ENCODE results near the gene KLHL29. TPM values are rescaled to one million over a fixed set of nuclear protein-coding genes. Genes with fewer than 3 reads are reported as not detected.
A peak's percentile ranks its signal among the peaks of the same experiment; 100 is the strongest.

KLHL29 gene
- total and polyA plus RNA-seq, 5 donors: 1.7 to 4.0 (median 2.0) TPM

GRCh38 chr2:23682481-23682880, 297.5 kb downstream of the KLHL29 start:
- H3K27me3 ChIP-seq (ENCODE audit: control insufficient read depth, insufficient read depth): no peaks in the 10 kb centered on the region
- 89% methylated on average over 11 of the region's 11 CpGs for WGBS
- no peak overlapping the region for H3K27ac ChIP-seq (ENCODE audit: low read length)
- no peaks in the 10 kb centered on the region for H3K9me3 ChIP-seq (ENCODE audit: control insufficient read depth, low read length)
- peak in 1 of 3 donors; percentile 59 for DNase-seq
- ATAC-seq: no peak
- no peaks in the 10 kb centered on the region for H3K4me1 ChIP-seq (ENCODE audit: control insufficient read depth, insufficient read depth, low read length)
- intact Hi-C loops (cut with DNase I): no loop called here
- no peak overlapping the region for H3K4me3 ChIP-seq (ENCODE audit: low read length)

GRCh38 chr2:23683001-23683400, 298.0 kb downstream of the KLHL29 start:
- ATAC-seq: no peak
- Histone ChIP-seq H3K4me1 (ENCODE audit: control insufficient read depth, insufficient read depth, low read length) (no peaks in the 10 kb centered on the region), H3K27ac (ENCODE audit: low read length) (no peak overlapping the region), H3K27me3 (ENCODE audit: control insufficient read depth, insufficient read depth) (no peaks in the 10 kb centered on the region), H3K9me3 (ENCODE audit: control insufficient read depth, low read length) (no peaks in the 10 kb centered on the region), H3K4me3 (ENCODE audit: low read length) (no peak overlapping the region)
- intact Hi-C loops (cut with DNase I): no loop called here
- peak in 1 of 3 donors; percentile 63 for DNase-seq
- 77% methylated on average over 7 of the region's 7 CpGs for WGBS

- peak in 1 of 3 donors; percentile 50 for DNase-seq
- H3K4me3 ChIP-seq (ENCODE audit: low read length): no peak overlapping the region
- intact Hi-C loops (cut with DNase I): no loop called here
- no peaks in the 10 kb centered on the region for H3K4me1 ChIP-seq (ENCODE audit: control insufficient read depth, insufficient read depth, low read length)
- no peak for ATAC-seq
- no peak overlapping the region for H3K27ac ChIP-seq (ENCODE audit: low read length)
- no peaks in the 10 kb centered on the region for H3K27me3 ChIP-seq (ENCODE audit: control insufficient read depth, insufficient read depth)
- no peaks in the 10 kb centered on the region for H3K9me3 ChIP-seq (ENCODE audit: control insufficient read depth, low read length)
- WGBS: 65% methylated on average over 19 of the region's 19 CpGs
Measured at GRCh38 chr2:23684395-23685176, 299.6 kb downstream of the KLHL29 start.

GRCh38 chr2:23685181-23685580, 300.2 kb downstream of the KLHL29 start:
- DNase-seq (peak in 1 of 3 donors; percentile 22), ATAC-seq (no peak)
- Histone ChIP-seq H3K9me3 (ENCODE audit: control insufficient read depth, low read length) (no peaks in the 10 kb centered on the region), H3K27me3 (ENCODE audit: control insufficient read depth, insufficient read depth) (no peaks in the 10 kb centered on the region), H3K4me3 (ENCODE audit: low read length) (no peak overlapping the region), H3K4me1 (ENCODE audit: control insufficient read depth, insufficient read depth, low read length) (no peaks in the 10 kb centered on the region), H3K27ac (ENCODE audit: low read length) (no peak overlapping the region)
- 56% methylated on average over 12 of the region's 12 CpGs for WGBS
- intact Hi-C loops (cut with DNase I): no loop called here

GRCh38 chr2:23685706-23686105, 300.7 kb downstream of the KLHL29 start:
- 86% methylated on average over 9 of the region's 9 CpGs for whole genome bisulfite sequencing
- Histone ChIP-seq H3K4me3 (ENCODE audit: low read length) (no peak overlapping the region), H3K27ac (ENCODE audit: low read length) (no peak overlapping the region), H3K27me3 (ENCODE audit: control insufficient read depth, insufficient read depth) (no peaks in the 10 kb centered on the region), H3K9me3 (ENCODE audit: control insufficient read depth, low read length) (no peaks in the 10 kb centered on the region), H3K4me1 (ENCODE audit: control insufficient read depth, insufficient read depth, low read length) (no peaks in the 10 kb centered on the region)
- ATAC-seq (no peak), DNase-seq (no peak)
- intact Hi-C loops (cut with DNase I): no loop called here

- no peak for DNase-seq
- H3K27ac ChIP-seq (ENCODE audit: low read length): no peak overlapping the region
- intact Hi-C loops (cut with DNase I): no loop called here
- H3K4me3 ChIP-seq (ENCODE audit: low read length): no peak overlapping the region
- 90% methylated on average over 13 of the region's 13 CpGs for WGBS
- H3K9me3 ChIP-seq (ENCODE audit: control insufficient read depth, low read length): no peaks in the 10 kb centered on the region
- no peaks in the 10 kb centered on the region for H3K4me1 ChIP-seq (ENCODE audit: control insufficient read depth, insufficient read depth, low read length)
- no peak for ATAC-seq
- no peaks in the 10 kb centered on the region for H3K27me3 ChIP-seq (ENCODE audit: control insufficient read depth, insufficient read depth)
Measured at GRCh38 chr2:23686405-23687029, 301.5 kb downstream of the KLHL29 start.

GRCh38 chr2:23687214-23687613, 302.2 kb downstream of the KLHL29 start:
- Histone ChIP-seq H3K9me3 (ENCODE audit: control insufficient read depth, low read length) (no peaks in the 10 kb centered on the region), H3K27me3 (ENCODE audit: control insufficient read depth, insufficient read depth) (no peaks in the 10 kb centered on the region), H3K4me3 (ENCODE audit: low read length) (no peak overlapping the region), H3K4me1 (ENCODE audit: control insufficient read depth, insufficient read depth, low read length) (no peaks in the 10 kb centered on the region), H3K27ac (ENCODE audit: low read length) (no peak overlapping the region)
- 90% methylated on average over 9 of the region's 9 CpGs for WGBS
- ATAC-seq (no peak), DNase-seq (no peak)
- intact Hi-C loops (cut with DNase I): no loop called here

- intact Hi-C loops (cut with DNase I): no loop called here
- H3K27ac ChIP-seq (ENCODE audit: low read length): no peak overlapping the region
- no peak for DNase-seq
- no peaks in the 10 kb centered on the region for H3K27me3 ChIP-seq (ENCODE audit: control insufficient read depth, insufficient read depth)
- ATAC-seq: no peak
- H3K4me3 ChIP-seq (ENCODE audit: low read length): no peak overlapping the region
- 96% methylated on average over 14 of the region's 14 CpGs for WGBS
- H3K4me1 ChIP-seq (ENCODE audit: control insufficient read depth, insufficient read depth, low read length): no peaks in the 10 kb centered on the region
- H3K9me3 ChIP-seq (ENCODE audit: control insufficient read depth, low read length): no peaks in the 10 kb centered on the region
Measured at GRCh38 chr2:23687713-23688112, 302.7 kb downstream of the KLHL29 start.

GRCh38 chr2:23688486-23689130, 303.6 kb downstream of the KLHL29 start:
- Histone ChIP-seq H3K4me3 (ENCODE audit: low read length) (no peak overlapping the region), H3K9me3 (ENCODE audit: control insufficient read depth, low read length) (no peaks in the 10 kb centered on the region), H3K27me3 (ENCODE audit: control insufficient read depth, insufficient read depth) (no peaks in the 10 kb centered on the region), H3K27ac (ENCODE audit: low read length) (no peak overlapping the region), H3K4me1 (ENCODE audit: control insufficient read depth, insufficient read depth, low read length) (no peaks in the 10 kb centered on the region)
- 88% methylated on average over 15 of the region's 15 CpGs for WGBS
- no peak for DNase-seq
- intact Hi-C loops (cut with DNase I): no loop called here
- no peak for ATAC-seq

- intact Hi-C loops (cut with DNase I): no loop called here
- Histone ChIP-seq H3K4me3 (ENCODE audit: low read length) (no peak overlapping the region), H3K27ac (ENCODE audit: low read length) (no peak overlapping the region), H3K4me1 (ENCODE audit: control insufficient read depth, insufficient read depth, low read length) (no peaks in the 10 kb centered on the region), H3K27me3 (ENCODE audit: control insufficient read depth, insufficient read depth) (no peaks in the 10 kb centered on the region), H3K9me3 (ENCODE audit: control insufficient read depth, low read length) (no peaks in the 10 kb centered on the region)
- ATAC-seq (no peak), DNase-seq (no peak)
- 86% methylated on average over 11 of the region's 11 CpGs for WGBS
Measured at GRCh38 chr2:23689131-23689700, 304.2 kb downstream of the KLHL29 start.

- no peak overlapping the region for H3K4me3 ChIP-seq (ENCODE audit: low read length)
- WGBS: 85% methylated on average over 9 of the region's 9 CpGs
- no peaks in the 10 kb centered on the region for H3K27me3 ChIP-seq (ENCODE audit: control insufficient read depth, insufficient read depth)
- intact Hi-C loops (cut with DNase I): no loop called here
- no peak for ATAC-seq
- H3K9me3 ChIP-seq (ENCODE audit: control insufficient read depth, low read length): no peaks in the 10 kb centered on the region
- H3K4me1 ChIP-seq (ENCODE audit: control insufficient read depth, insufficient read depth, low read length): no peaks in the 10 kb centered on the region
- no peak for DNase-seq
- H3K27ac ChIP-seq (ENCODE audit: low read length): no peak overlapping the region
Measured at GRCh38 chr2:23689891-23690290, 304.9 kb downstream of the KLHL29 start.
